Loucy (cell line): Measurements from ENCODE around the gene FADS3.

Source experiments
- EZH2phosphoT487 ChIP-seq: fragments of 200-600 bp; IDR thresholded peaks from 2 replicates; pipeline ENCODE4 v1.6.1; 2018; ENCODE audit warnings: antibody characterized with exemption, mild to moderate bottlenecking, moderate library complexity, borderline replicate concordance
- TF ChIP-seq, protein P1 (sequence below): fragments of 200-600 bp; sonication (generic); conservative IDR thresholded peaks from 2 replicates; pipeline ENCODE4 v1.5.1; 2014; ENCODE audit warnings: mild to moderate bottlenecking, antibody characterized with exemption, low read length

DNA sequence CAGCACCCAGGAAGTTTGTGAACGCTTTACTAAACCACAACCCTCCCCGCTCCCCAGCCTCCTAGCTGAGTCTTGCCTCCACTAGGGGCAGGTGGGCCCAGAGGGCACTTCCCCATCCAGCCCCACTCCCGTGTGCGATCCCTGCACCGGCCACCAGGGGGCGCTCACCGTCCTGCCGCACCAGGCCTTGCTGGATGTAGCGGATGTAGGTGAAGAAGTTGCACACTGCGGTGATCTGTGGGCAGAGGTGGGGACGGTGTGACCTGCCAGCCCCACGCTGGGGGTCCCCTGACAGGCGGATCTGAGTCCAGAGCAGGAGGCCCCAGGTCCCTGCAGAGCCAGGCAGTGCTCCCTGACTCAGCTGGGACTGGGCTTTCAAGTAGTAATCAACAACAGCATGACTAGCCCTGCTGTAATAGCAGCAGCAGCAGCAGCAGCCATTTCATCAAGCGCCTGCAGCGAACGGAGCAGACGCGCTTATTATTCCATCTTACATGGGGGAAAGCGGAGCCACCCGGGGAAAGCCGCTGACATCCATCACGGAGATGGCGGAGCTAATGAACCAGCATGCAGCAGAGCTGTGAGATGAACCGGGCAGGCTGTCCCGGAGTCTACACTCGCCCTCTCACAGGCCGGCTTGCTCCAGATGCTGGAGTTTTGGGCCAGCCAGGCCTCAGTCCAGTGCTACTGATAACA lies 7.9 kb upstream of the FADS3 start:
- TF ChIP-seq, protein P1, sequence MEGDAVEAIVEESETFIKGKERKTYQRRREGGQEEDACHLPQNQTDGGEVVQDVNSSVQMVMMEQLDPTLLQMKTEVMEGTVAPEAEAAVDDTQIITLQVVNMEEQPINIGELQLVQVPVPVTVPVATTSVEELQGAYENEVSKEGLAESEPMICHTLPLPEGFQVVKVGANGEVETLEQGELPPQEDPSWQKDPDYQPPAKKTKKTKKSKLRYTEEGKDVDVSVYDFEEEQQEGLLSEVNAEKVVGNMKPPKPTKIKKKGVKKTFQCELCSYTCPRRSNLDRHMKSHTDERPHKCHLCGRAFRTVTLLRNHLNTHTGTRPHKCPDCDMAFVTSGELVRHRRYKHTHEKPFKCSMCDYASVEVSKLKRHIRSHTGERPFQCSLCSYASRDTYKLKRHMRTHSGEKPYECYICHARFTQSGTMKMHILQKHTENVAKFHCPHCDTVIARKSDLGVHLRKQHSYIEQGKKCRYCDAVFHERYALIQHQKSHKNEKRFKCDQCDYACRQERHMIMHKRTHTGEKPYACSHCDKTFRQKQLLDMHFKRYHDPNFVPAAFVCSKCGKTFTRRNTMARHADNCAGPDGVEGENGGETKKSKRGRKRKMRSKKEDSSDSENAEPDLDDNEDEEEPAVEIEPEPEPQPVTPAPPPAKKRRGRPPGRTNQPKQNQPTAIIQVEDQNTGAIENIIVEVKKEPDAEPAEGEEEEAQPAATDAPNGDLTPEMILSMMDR: peak; percentile 99
- no peak for TF ChIP-seq EZH2phosphoT487
